IPS-18a (cell line): ENCODE results near the gene TPP2.

ENCODE experiments used
- H3K27ac ChIP-seq: one replicate; pipeline ENCODE4 v1.5.1; 2013; ENCODE audit warnings: low read length
- H3K27me3 ChIP-seq: one replicate; pipeline ENCODE4 v1.6.1; 2013; ENCODE audit warnings: mild to moderate bottlenecking, low read length; ENCODE audit not compliant: control insufficient read depth, insufficient read depth
- H3K36me3 ChIP-seq: one replicate; pipeline ENCODE4 v1.6.1; 2013; ENCODE audit warnings: low read depth, low read length; ENCODE audit not compliant: control insufficient read depth
- H3K4me1 ChIP-seq: one replicate; pipeline ENCODE4 v1.6.1; 2013; ENCODE audit warnings: low read depth, low read length; ENCODE audit not compliant: control insufficient read depth
- H3K4me3 ChIP-seq: one replicate; pipeline ENCODE4 v1.5.1; 2013; ENCODE audit warnings: low read length
- H3K9ac ChIP-seq: one replicate; pipeline ENCODE4 v1.6.1; 2013; ENCODE audit warnings: mild to moderate bottlenecking, low read length, moderate library complexity
- H3K9me3 ChIP-seq: one replicate; pipeline ENCODE4 v1.6.1; 2013; ENCODE audit warnings: low read depth, low read length; ENCODE audit not compliant: control insufficient read depth

The TPP2 gene

DNA sequence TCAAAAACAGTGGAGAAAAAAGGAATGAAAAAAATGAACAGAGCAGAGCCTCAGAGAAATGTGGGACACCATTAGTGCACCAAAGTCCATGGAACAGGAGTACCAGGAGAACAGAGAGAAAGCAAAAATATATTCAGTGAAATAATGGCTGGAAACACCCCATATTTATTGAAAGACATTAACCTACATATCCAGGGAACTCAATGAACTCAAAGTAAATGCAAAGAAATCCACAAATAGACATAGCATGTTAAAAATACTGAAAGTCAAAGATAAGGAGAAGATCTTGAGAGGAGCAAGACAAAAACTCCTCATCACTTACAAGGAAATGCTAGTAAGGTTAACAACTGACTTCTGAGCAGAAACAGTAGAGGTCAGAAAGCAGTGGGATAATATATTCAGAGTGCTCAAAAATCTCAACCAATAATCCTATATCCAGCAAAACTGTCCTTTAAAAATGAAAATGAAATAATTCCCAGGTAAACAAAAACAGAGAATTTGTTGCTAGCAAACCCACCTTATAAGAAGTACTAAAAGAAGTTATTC lies 62.5 kb downstream of the TPP2 start:
- Histone ChIP-seq H3K4me1 (no peaks in the 10 kb centered on the region), H3K4me3 (no peak overlapping the region), H3K27ac (no peak overlapping the region), H3K9me3 (no peaks in the 10 kb centered on the region), H3K27me3 (no peaks in the 10 kb centered on the region), H3K36me3 (peaks cover 45% of the 10 kb centered on the region), H3K9ac (no peak overlapping the region)

- peaks cover 49% of the 10 kb centered on the region for H3K36me3 ChIP-seq
- H3K4me1 ChIP-seq, result no peaks in the 10 kb centered on the region
- no peaks in the 10 kb centered on the region for H3K9me3 ChIP-seq
- H3K27me3 ChIP-seq, result no peaks in the 10 kb centered on the region
- H3K4me3 ChIP-seq, result no peak overlapping the region
- no peak overlapping the region for H3K9ac ChIP-seq
- no peak overlapping the region for H3K27ac ChIP-seq
Measured at GRCh38 chr13:102667023-102667422, 70.2 kb downstream of the TPP2 start.

DNA sequence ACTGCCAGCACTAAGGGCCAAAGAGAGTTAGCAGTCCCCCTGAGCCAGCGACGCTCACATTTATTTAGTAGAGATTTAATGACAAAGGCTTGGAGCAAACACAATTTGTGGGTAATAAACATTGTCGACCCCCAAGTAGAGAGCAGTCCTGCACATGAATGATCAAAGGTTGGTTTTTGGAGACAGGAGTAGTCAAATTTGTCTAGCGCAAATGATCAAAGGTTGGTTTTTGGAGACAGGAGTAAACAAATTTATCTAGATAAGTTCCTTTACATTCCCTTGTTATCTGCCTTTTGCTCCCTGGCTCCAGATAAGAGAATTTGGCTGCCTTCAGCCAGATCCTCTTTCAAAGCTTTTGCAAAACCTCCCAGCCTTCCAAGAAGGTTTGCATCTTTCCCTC lies 71.1 kb downstream of the TPP2 start:
- H3K27ac ChIP-seq, result no peak overlapping the region
- H3K27me3 ChIP-seq, result no peaks in the 10 kb centered on the region
- H3K36me3 ChIP-seq, result peaks cover 49% of the 10 kb centered on the region
- no peak overlapping the region for H3K9ac ChIP-seq
- H3K4me3 ChIP-seq, result no peak overlapping the region
- no peaks in the 10 kb centered on the region for H3K4me1 ChIP-seq
- H3K9me3 ChIP-seq, result no peaks in the 10 kb centered on the region

GRCh38 chr13:102670130-102670529 lies 73.3 kb downstream of the TPP2 start:
- H3K9me3 ChIP-seq, result no peaks in the 10 kb centered on the region
- peaks cover 58% of the 10 kb centered on the region for H3K36me3 ChIP-seq

DNA sequence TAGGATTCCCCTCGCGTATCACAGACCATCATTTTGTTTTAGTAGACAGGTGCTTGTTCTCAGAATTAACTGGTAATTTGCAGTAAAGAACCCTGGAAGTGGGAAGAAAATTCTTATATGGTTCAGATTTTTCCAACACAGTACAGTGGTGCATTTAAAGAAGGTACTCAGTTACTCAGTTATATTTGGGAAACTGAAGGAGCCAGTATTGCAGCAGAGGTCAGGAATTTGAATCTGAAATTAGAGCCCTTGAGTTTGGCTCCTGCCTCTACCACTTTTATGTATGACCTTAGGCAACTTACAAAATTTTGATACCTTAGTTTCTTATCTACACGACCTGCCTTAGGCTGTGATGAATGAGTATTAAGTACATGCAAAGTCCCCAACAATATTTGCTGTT lies 78.3 kb downstream of the TPP2 start:
- H3K36me3 ChIP-seq, result peaks cover 62% of the 10 kb centered on the region
- no peak overlapping the region for H3K4me3 ChIP-seq
- H3K27ac ChIP-seq, result no peak overlapping the region
- no peaks in the 10 kb centered on the region for H3K27me3 ChIP-seq
- no peak overlapping the region for H3K9ac ChIP-seq
- no peaks in the 10 kb centered on the region for H3K4me1 ChIP-seq
- no peaks in the 10 kb centered on the region for H3K9me3 ChIP-seq

More at GRCh38 chr13:102670130-102670529, 73.3 kb downstream of the TPP2 start:
- Histone ChIP-seq H3K9ac (no peak overlapping the region), H3K27ac (no peak overlapping the region), H3K4me3 (no peak overlapping the region), H3K4me1 (no peaks in the 10 kb centered on the region), H3K27me3 (no peaks in the 10 kb centered on the region)

- peaks cover 62% of the 10 kb centered on the region for H3K36me3 ChIP-seq
Measured at GRCh38 chr13:102677122-102677521, 80.3 kb downstream of the TPP2 start.

GRCh38 chr13:102678339-102679107 lies 81.7 kb downstream of the TPP2 start:
- Histone ChIP-seq H3K27ac (no peak overlapping the region), H3K4me1 (no peaks in the 10 kb centered on the region), H3K27me3 (no peaks in the 10 kb centered on the region), H3K4me3 (no peak overlapping the region), H3K9ac (no peak overlapping the region), H3K36me3 (peaks cover 60% of the 10 kb centered on the region), H3K9me3 (no peaks in the 10 kb centered on the region)

More at GRCh38 chr13:102677122-102677521, 80.3 kb downstream of the TPP2 start:
- Histone ChIP-seq H3K27ac (no peak overlapping the region), H3K4me1 (no peaks in the 10 kb centered on the region), H3K4me3 (no peak overlapping the region), H3K9ac (no peak overlapping the region), H3K9me3 (no peaks in the 10 kb centered on the region), H3K27me3 (no peaks in the 10 kb centered on the region)

- no peak overlapping the region for H3K4me3 ChIP-seq
- peaks cover 49% of the 10 kb centered on the region for H3K36me3 ChIP-seq
- no peak overlapping the region for H3K27ac ChIP-seq
Measured at GRCh38 chr13:102679449-102680132, 82.8 kb downstream of the TPP2 start.

DNA sequence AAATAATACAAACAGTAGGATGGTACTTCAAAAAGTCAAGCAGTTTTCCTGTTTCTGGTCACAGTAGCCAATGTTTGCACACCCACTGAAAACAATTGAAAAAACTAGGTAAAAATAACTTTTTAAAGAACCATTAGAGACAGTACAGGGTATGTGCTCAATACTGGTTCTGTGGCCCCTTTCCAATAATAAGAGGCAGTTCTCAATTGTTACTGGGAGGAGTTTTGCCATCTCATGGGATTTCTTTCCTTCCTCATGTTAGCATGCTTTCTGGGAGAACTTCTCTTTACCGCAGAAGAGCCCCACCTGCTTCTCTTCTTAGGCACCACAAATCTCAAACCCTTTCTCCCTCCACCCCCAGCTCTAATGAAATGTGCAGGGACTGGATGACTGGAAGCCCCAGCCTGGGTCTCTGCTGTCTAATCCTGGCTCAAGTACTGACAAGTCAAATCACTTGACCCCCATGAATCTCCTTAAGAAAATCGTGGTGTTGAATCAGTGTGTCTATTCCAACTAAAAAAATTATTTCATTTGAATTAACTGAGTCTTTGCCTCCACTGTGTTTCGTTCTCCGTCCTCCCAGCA lies 83.4 kb downstream of the TPP2 start:
- Histone ChIP-seq H3K9ac (no peak overlapping the region), H3K27ac (no peak overlapping the region), H3K36me3 (peaks cover 43% of the 10 kb centered on the region), H3K9me3 (no peaks in the 10 kb centered on the region), H3K4me1 (no peaks in the 10 kb centered on the region), H3K4me3 (no peak overlapping the region), H3K27me3 (no peaks in the 10 kb centered on the region)

More at GRCh38 chr13:102679449-102680132, 82.8 kb downstream of the TPP2 start:
- Histone ChIP-seq H3K9me3 (no peaks in the 10 kb centered on the region), H3K27me3 (no peaks in the 10 kb centered on the region), H3K4me1 (no peaks in the 10 kb centered on the region), H3K9ac (no peak overlapping the region)

GRCh38 chr13:102680842-102681740 lies 84.3 kb downstream of the TPP2 start:
- Histone ChIP-seq H3K27ac (no peak overlapping the region), H3K27me3 (no peaks in the 10 kb centered on the region)

GRCh38 chr13:102682211-102682610 lies 85.4 kb downstream of the TPP2 start:
- H3K36me3 ChIP-seq, result peaks cover 25% of the 10 kb centered on the region
- no peak overlapping the region for H3K4me3 ChIP-seq
- no peaks in the 10 kb centered on the region for H3K27me3 ChIP-seq
- no peaks in the 10 kb centered on the region for H3K4me1 ChIP-seq
- no peak overlapping the region for H3K9ac ChIP-seq
- H3K27ac ChIP-seq, result no peak overlapping the region
- H3K9me3 ChIP-seq, result no peaks in the 10 kb centered on the region

More at GRCh38 chr13:102680842-102681740, 84.3 kb downstream of the TPP2 start:
- Histone ChIP-seq H3K4me1 (no peaks in the 10 kb centered on the region), H3K9ac (no peak overlapping the region), H3K4me3 (no peak overlapping the region), H3K36me3 (peaks cover 36% of the 10 kb centered on the region), H3K9me3 (no peaks in the 10 kb centered on the region)
